Measurements from ENCODE around the gene FSD1. TPM values are rescaled to one million over a fixed set of nuclear protein-coding genes. Genes with fewer than 3 reads are reported as not detected.

FSD1 gene
- total and polyA plus RNA-seq, 9 of the 15 experiments (the other 6 are each of a cell fraction or from before 2014, with no cell fraction given) = 0.11 to 1.9 (median 0.94) TPM; not detected in 1

- no peaks in the 10 kb centered on the region for H3K9me1 ChIP-seq (ENCODE audit: control insufficient read depth, insufficient read depth, low read length)
- no peak for TF ChIP-seq FOXP1 (CRISPR knock-in tag; IDR thresholded peaks at IDR 0.05)
- no peak for TF ChIP-seq RBFOX2 (IDR thresholded peaks at IDR 0.05; ENCODE audit: low read depth, low read length)
- H3K36me3 ChIP-seq (ENCODE audit: control insufficient read depth, insufficient read depth, low read length) = no peaks in the 10 kb centered on the region
- peaks cover 7 to 28% of the 10 kb centered on the region in 2 experiments; a peak in 4 of 5 replicates for H3K4me1 ChIP-seq (replicated peaks in 1 of 2; ENCODE audit: control insufficient read depth in 2 of 2, insufficient read depth in 2 of 2, low read length in 2 of 2)
- H3K79me2 ChIP-seq (ENCODE audit: control insufficient read depth, insufficient read depth, low read length) = no peaks in the 10 kb centered on the region
- no peak overlapping the region for H3K4me2 ChIP-seq (ENCODE audit: insufficient read depth, low read length)
- ChIA-PET POLR2A (interaction anchor here (0.6 to 1.7 kb wide), 5 partner anchors 8 to 1741 kb away, joined by 3 to 4 read pairs (median 3); partner anchors contain the start of gene STAP2), CTCF (ENCODE audit: low intra/inter-chr PET ratio) (no interaction called here)
- no TSS peak for BruUV-seq (replicated peaks)
- WGBS (ENCODE audit: insufficient coverage, low coverage, missing lambda C conversion rate) = 45% methylated on average over 12 of the region's 13 CpGs
- H2AFZ ChIP-seq (ENCODE audit: low read depth, low read length) = peak overlapping the region; percentile 37
- intact Hi-C loops (cut with micrococcal nuclease) = no loop called here
- H4K20me1 ChIP-seq (replicated peaks; ENCODE audit: control insufficient read depth, insufficient read depth, low read length) = no peaks in the 10 kb centered on the region
- no peak overlapping the region for H3K27ac ChIP-seq (ENCODE audit: extremely low read depth, low read depth, low read length)
- DNase-seq (ENCODE audit: extremely low read depth in 1 of 4, low spot score in 3 of 4) = no peak
- FAIRE-seq = no peak
- H3K9me3 ChIP-seq (replicated peaks; ENCODE audit: control insufficient read depth, insufficient read depth, low read depth, low read length) = no peaks in the 10 kb centered on the region
- no peak for ATAC-seq
- in situ Hi-C loops (cut with MboI) = no loop called here
- H3K4me3 ChIP-seq = no peak overlapping the region
- H3K27me3 ChIP-seq (ENCODE audit: control insufficient read depth in 2 of 2, insufficient read depth in 2 of 2, low read length in 2 of 2) = peaks cover 0 to 5% of the 10 kb centered on the region in 2 experiments; a peak in 1 of 5 replicates
- H3K9ac ChIP-seq (ENCODE audit: insufficient read depth in 1 of 2, low read depth in 2 of 2, low read length in 2 of 2) = no peak overlapping the region; a peak in 1 of 4 replicates
These were observed 2.7 kb upstream of the FSD1 start for GRCh38 chr19:4301590-4302242.

- intact Hi-C loops (cut with micrococcal nuclease) (no loop called here), in situ Hi-C loops (cut with MboI) (no loop called here)
- no peak within 1 kb of the TSS; a peak in 1 of 4 replicates for H3K9ac ChIP-seq (ENCODE audit: insufficient read depth in 1 of 2, low read depth in 2 of 2, low read length in 2 of 2)
- H3K36me3 ChIP-seq (ENCODE audit: control insufficient read depth, insufficient read depth, low read length) = no peaks in the 10 kb centered on the region
- no peak within 1 kb of the TSS for H3K27ac ChIP-seq (ENCODE audit: extremely low read depth, low read depth, low read length)
- H3K79me2 ChIP-seq (ENCODE audit: control insufficient read depth, insufficient read depth, low read length) = no peaks in the 10 kb centered on the region
- BruUV-seq (replicated peaks) = no TSS peak
- ChIA-PET CTCF (ENCODE audit: low intra/inter-chr PET ratio) (no interaction called here), POLR2A (interaction anchor here (0.8 to 1.7 kb wide), 3 partner anchors 9 to 15 kb away, joined by 3 to 4 read pairs (median 3); no protein-coding TSS in a partner anchor)
- ATAC-seq (no peak), FAIRE-seq (no peak), DNase-seq (ENCODE audit: extremely low read depth in 1 of 4, low spot score in 3 of 4) (no peak)
- no peaks in the 10 kb centered on the region for H3K9me1 ChIP-seq (ENCODE audit: control insufficient read depth, insufficient read depth, low read length)
- H3K9me3 ChIP-seq (replicated peaks; ENCODE audit: control insufficient read depth, insufficient read depth, low read depth, low read length) = no peaks in the 10 kb centered on the region
- peaks cover 7 to 28% of the 10 kb centered on the region in 2 experiments; a peak in 4 of 5 replicates for H3K4me1 ChIP-seq (replicated peaks in 1 of 2; ENCODE audit: control insufficient read depth in 2 of 2, insufficient read depth in 2 of 2, low read length in 2 of 2)
- H3K27me3 ChIP-seq (ENCODE audit: control insufficient read depth in 2 of 2, insufficient read depth in 2 of 2, low read length in 2 of 2) = peaks cover 0 to 5% of the 10 kb centered on the region in 2 experiments; a peak in 1 of 5 replicates
- peak; percentile 24; the same call in 1 of the 2 replicates for TF ChIP-seq BCOR (IDR thresholded peaks at IDR 0.05)
- TF ChIP-seq DPF2 (IDR thresholded peaks at IDR 0.05) = no peak
- no peak for TF ChIP-seq NRF1 (conservative IDR thresholded peaks at IDR 0.05 in 1 of 2, IDR thresholded peaks at IDR 0.05 in 1 of 2)
- no peak for TF ChIP-seq NCOA2 (IDR thresholded peaks at IDR 0.05; ENCODE audit: partially characterized antibody in 2 of 2)
- no peak for TF ChIP-seq CREB3L1 (IDR thresholded peaks at IDR 0.05; ENCODE audit: borderline replicate concordance, low read depth)
- TF ChIP-seq DLX4 (CRISPR knock-in tag; IDR thresholded peaks at IDR 0.05) = no peak
- 32% methylated on average over 5 of the region's 8 CpGs for WGBS (ENCODE audit: insufficient coverage, low coverage, missing lambda C conversion rate)
- H4K20me1 ChIP-seq (replicated peaks; ENCODE audit: control insufficient read depth, insufficient read depth, low read length) = no peaks in the 10 kb centered on the region
- H3K4me2 ChIP-seq (ENCODE audit: insufficient read depth, low read length) = no peak within 1 kb of the TSS
- H3K4me3 ChIP-seq = no peak within 1 kb of the TSS
- peak within 1 kb of the TSS; percentile 37 for H2AFZ ChIP-seq (ENCODE audit: low read depth, low read length)
These were observed 2.2 kb upstream of the FSD1 start, which contains the start of gene TMIGD2 for GRCh38 chr19:4302243-4302640. Gene TMIGD2 (minus strand): TSS chr19:4302389. CDS start chr19:4302385, 4 bp downstream.
